CD4-positive, alpha-beta memory T cell (primary cell): ENCODE results near the gene PCGF2. TPM values are rescaled to one million over a fixed set of nuclear protein-coding genes. Genes with fewer than 3 reads are reported as not detected.
A peak's percentile ranks its signal among the peaks of the same experiment; 100 is the strongest.

ENCODE experiments used
- CTCF ChIA-PET: fragments of 350-600 bp; sonication (Branson Sonifier 250); formaldehyde crosslinking; loops from one replicate; lab custom pipeline; 2021; ENCODE audit warnings: inconsistent platforms; ENCODE audit not compliant: partially characterized antibody; lab: Charles Lee
- POLR2A ChIA-PET: fragments of 350-600 bp; sonication (Branson Sonifier 250); formaldehyde crosslinking; loops from one replicate; lab custom pipeline; 2021; ENCODE audit not compliant: partially characterized antibody; lab: Charles Lee
- DNase-seq, 5 donors: peaks; one replicate each; pipeline versions ENCODE4 v3.0.0 to v3.0.0-alpha.2; 2020 to 2022; ENCODE audit warnings: mixed read lengths in 1 of 5
- H3K27ac ChIP-seq: one replicate; pipeline ENCODE4 v1.7.0; 2013; ENCODE audit warnings: low read depth, low read length
- H3K27me3 ChIP-seq: 2 replicates; pipeline ENCODE4 v1.7.0; 2013; ENCODE audit warnings: mild to moderate bottlenecking, low read length, moderate library complexity; ENCODE audit not compliant: insufficient read depth
- H3K36me3 ChIP-seq: 2 replicates; pipeline ENCODE4 v1.7.0; 2013; ENCODE audit warnings: mild to moderate bottlenecking, low read length, moderate library complexity; ENCODE audit not compliant: insufficient read depth
- H3K4me1 ChIP-seq: 2 replicates; pipeline ENCODE4 v1.7.0; 2013; ENCODE audit warnings: mild to moderate bottlenecking, low read length, moderate library complexity; ENCODE audit not compliant: insufficient read depth
- H3K4me3 ChIP-seq, 2 donors: one replicate each; pipeline ENCODE4 v1.7.0; 2013; ENCODE audit warnings: low read length in 2 of 2, mild to moderate bottlenecking in 1 of 2
- H3K9me3 ChIP-seq, 2 donors: one replicate each; pipeline ENCODE4 v1.7.0; 2013; ENCODE audit warnings: low read length in 2 of 2, control low read depth in 1 of 2; ENCODE audit not compliant: control insufficient read depth in 1 of 2
- H3K27ac Mint-ChIP-seq, 7 donors: one replicate each; pipeline ENCODE4 v1.8.0; 2020 to 2021; ENCODE audit warnings: mixed read lengths in 7 of 7, mild to moderate bottlenecking in 6 of 7, inconsistent platforms in 3 of 7, moderate library complexity in 3 of 7
- H3K27me3 Mint-ChIP-seq, 2 donors: one replicate each; pipeline ENCODE4 v1.8.0; 2020 to 2021; ENCODE audit warnings: mixed read lengths in 2 of 2
- H3K36me3 Mint-ChIP-seq, 2 donors: one replicate each; pipeline ENCODE4 v1.8.0; 2020 to 2021; ENCODE audit warnings: mixed read lengths in 2 of 2, inconsistent platforms in 1 of 2, mild to moderate bottlenecking in 1 of 2
- H3K4me1 Mint-ChIP-seq, 4 donors: one replicate each; pipeline ENCODE4 v1.8.0; 2020 to 2021; ENCODE audit warnings: mixed read lengths in 4 of 4, mild to moderate bottlenecking in 1 of 4
- H3K4me3 Mint-ChIP-seq, 8 donors: one replicate each; pipeline ENCODE4 v1.8.0; 2020 to 2021; ENCODE audit warnings: mixed read lengths in 8 of 8, mild to moderate bottlenecking in 7 of 8, moderate library complexity in 6 of 8, inconsistent platforms in 3 of 8
- H3K9me3 Mint-ChIP-seq, 8 donors: one replicate each; pipeline ENCODE4 v1.8.0; 2020 to 2021; ENCODE audit warnings: mixed read lengths in 8 of 8, mild to moderate bottlenecking in 5 of 8, inconsistent platforms in 3 of 8, moderate library complexity in 1 of 8
- intact Hi-C: fragments of 100-400 bp; cut with micrococcal nuclease; formaldehyde crosslinking; loops from one replicate; pipeline ENCODE4 v1.15.1; 2023
- polyA plus RNA-seq, 2 donors: library from polyadenylated mRNA; unstranded; fragments of 300-500 nt; fragmentation: Illumina TruSeq; gene quantifications; one replicate each; pipeline ENCODE4 v1.2.3, GENCODE V29; 2021
- total RNA-seq, 2 experiments: library from RNA; stranded (reverse); gene quantifications; one replicate each; pipeline ENCODE4 v1.2.3, GENCODE V29; 2021

Gene PCGF2
- total and polyA plus RNA-seq, 4 experiments from 2014 or later = not detected

- Mint-ChIP-seq H3K36me3 (no peaks in the 10 kb centered on the region), H3K27ac (peak overlapping the region in 1 of 7 donors; percentile 74), H3K4me3 (no peak overlapping the region), H3K9me3 (no peaks in the 10 kb centered on the region), H3K4me1 (peaks cover 1 to 18% (median 14%) of the 10 kb centered on the region in 4 donors), H3K27me3 (peaks cover 3% of the 10 kb centered on the region in 2 donors)
- peaks cover 9% of the 10 kb centered on the region for H3K4me1 ChIP-seq
- no peaks in the 10 kb centered on the region for H3K27me3 ChIP-seq
- intact Hi-C loops = no loop called here
- no peak overlapping the region for H3K4me3 ChIP-seq
- no peak overlapping the region for H3K27ac ChIP-seq
- DNase-seq = no peak
- ChIA-PET CTCF (no interaction called here), POLR2A (interaction anchor here (1.4 kb wide), 1 partner anchor 62 kb away, joined by 3 read pairs; no protein-coding TSS in a partner anchor)
- H3K9me3 ChIP-seq = no peaks in the 10 kb centered on the region
- H3K36me3 ChIP-seq = no peaks in the 10 kb centered on the region
Observed at GRCh38 chr17:38738686-38739085, 9.4 kb downstream of the PCGF2 start.

- Mint-ChIP-seq H3K36me3 (peaks cover 0 to under 1% of the 10 kb centered on the region in 2 donors), H3K27ac (no peak overlapping the region), H3K9me3 (no peaks in the 10 kb centered on the region), H3K4me1 (peaks cover 3 to 24% (median 18%) of the 10 kb centered on the region in 4 donors), H3K27me3 (peaks cover 3% of the 10 kb centered on the region in 2 donors), H3K4me3 (no peak overlapping the region)
- Histone ChIP-seq H3K27me3 (no peaks in the 10 kb centered on the region), H3K4me1 (peaks cover 14% of the 10 kb centered on the region), H3K4me3 (no peak overlapping the region), H3K9me3 (no peaks in the 10 kb centered on the region), H3K36me3 (no peaks in the 10 kb centered on the region), H3K27ac (no peak overlapping the region)
- DNase-seq = no peak
- ChIA-PET CTCF (interaction anchor here (0.6 to 8.5 kb wide), 5 partner anchors 45 to 1278 kb away, joined by 3 to 198 read pairs (median 3); partner anchors contain the start of gene EPOP), POLR2A (interaction anchor here (1.4 kb wide), 1 partner anchor 61 kb away, joined by 3 read pairs; no protein-coding TSS in a partner anchor)
- intact Hi-C loops = no loop called here
Observed at GRCh38 chr17:38738007-38738662, 10.0 kb downstream of the PCGF2 start.

- Mint-ChIP-seq H3K4me3 (no peak overlapping the region), H3K4me1 (peaks cover 19 to 51% (median 41%) of the 10 kb centered on the region in 4 donors), H3K36me3 (peaks cover 0 to 14% of the 10 kb centered on the region in 2 donors), H3K9me3 (peaks cover 0 to 2% (median 0%) of the 10 kb centered on the region in 8 donors), H3K27ac (peak overlapping the region in 2 of 7 donors; percentile 41 to 64), H3K27me3 (peaks cover 0 to 2% of the 10 kb centered on the region in 2 donors)
- Histone ChIP-seq H3K36me3 (peaks cover 4% of the 10 kb centered on the region), H3K4me1 (peaks cover 40% of the 10 kb centered on the region), H3K27me3 (no peaks in the 10 kb centered on the region), H3K4me3 (no peak overlapping the region), H3K9me3 (no peaks in the 10 kb centered on the region), H3K27ac (no peak overlapping the region)
- POLR2A ChIA-PET = interaction anchor here (0.9 to 3.6 kb wide), 8 partner anchors 15 to 176 kb away, joined by 3 to 38 read pairs (median 7); partner anchors contain the start of genes EPOP, MLLT6 and PSMB3
- CTCF ChIA-PET = interaction anchor here (0.6 to 8.5 kb wide), 25 partner anchors 10 to 299 kb away, joined by 3 to 198 read pairs (median 8); partner anchors contain the start of genes EPOP, MLLT6 and PSMB3
- intact Hi-C loops = loop anchor here (1.0 kb wide), 2 partner anchors 58 to 177 kb away; no protein-coding TSS in a partner anchor
- peak; percentile 57 to 66 (median 61) for DNase-seq
Observed at GRCh38 chr17:38735161-38735997, 12.8 kb downstream of the PCGF2 start.

GRCh38 chr17:38733982-38734973, 13.9 kb downstream of the PCGF2 start:
- Mint-ChIP-seq H3K27ac (peak overlapping the region; percentile 5 to 98 (median 53)), H3K4me3 (peak overlapping the region in 1 of 8 donors; percentile 5), H3K4me1 (peaks cover 22 to 57% (median 45%) of the 10 kb centered on the region in 4 donors), H3K36me3 (peaks cover 0 to 14% of the 10 kb centered on the region in 2 donors), H3K27me3 (no peaks in the 10 kb centered on the region), H3K9me3 (peaks cover 0 to 2% (median 0%) of the 10 kb centered on the region in 8 donors)
- CTCF ChIA-PET = interaction anchor here (0.6 to 8.5 kb wide), 21 partner anchors 11 to 301 kb away, joined by 3 to 198 read pairs (median 8); partner anchors contain the start of genes EPOP, MLLT6 and PSMB3
- H3K4me1 ChIP-seq = peaks cover 46% of the 10 kb centered on the region
- H3K36me3 ChIP-seq = peaks cover 4% of the 10 kb centered on the region
- no peak overlapping the region for H3K4me3 ChIP-seq
- H3K27me3 ChIP-seq = no peaks in the 10 kb centered on the region
- intact Hi-C loops = no loop called here
- POLR2A ChIA-PET = interaction anchor here (0.6 to 3.6 kb wide), 8 partner anchors 18 to 175 kb away, joined by 3 to 38 read pairs (median 7); partner anchors contain the start of genes EPOP, MLLT6 and PSMB3
- no peak overlapping the region for H3K27ac ChIP-seq
- no peaks in the 10 kb centered on the region for H3K9me3 ChIP-seq
- DNase-seq = no peak

- POLR2A ChIA-PET = interaction anchor here (2.4 to 15.9 kb wide), 4 partner anchors 26 to 57 kb away, joined by 7 to 588 read pairs (median 32); partner anchors contain the start of genes EPOP and MLLT6
- no peaks in the 10 kb centered on the region for H3K27me3 Mint-ChIP-seq
Observed at GRCh38 chr17:38733282-38733981, 14.7 kb downstream of the PCGF2 start.

More at GRCh38 chr17:38733282-38733981, 14.7 kb downstream of the PCGF2 start:
- peak overlapping the region in 2 of 8 donors; percentile 20 to 49 for H3K4me3 Mint-ChIP-seq
- CTCF ChIA-PET = interaction anchor here (0.6 to 8.5 kb wide), 8 partner anchors 12 to 175 kb away, joined by 3 to 198 read pairs (median 19); partner anchors contain the start of genes EPOP and MLLT6
- peaks cover 30 to 65% (median 53%) of the 10 kb centered on the region in 4 donors for H3K4me1 Mint-ChIP-seq
- H3K9me3 Mint-ChIP-seq = peaks cover 0 to 2% (median 0%) of the 10 kb centered on the region in 8 donors
- intact Hi-C loops = no loop called here
- peak overlapping the region in 6 of 7 donors; percentile 5 to 98 (median 68) for H3K27ac Mint-ChIP-seq
- H3K4me1 ChIP-seq = peaks cover 55% of the 10 kb centered on the region
- no peak overlapping the region for H3K27ac ChIP-seq
- no peaks in the 10 kb centered on the region for H3K27me3 ChIP-seq
- DNase-seq = no peak
- H3K36me3 ChIP-seq = peaks cover 4% of the 10 kb centered on the region
- no peak overlapping the region for H3K4me3 ChIP-seq
- H3K36me3 Mint-ChIP-seq = peaks cover 0 to 14% of the 10 kb centered on the region in 2 donors
- H3K9me3 ChIP-seq = no peaks in the 10 kb centered on the region
